Kasumi-1 (cell line): ENCODE results near the gene ETV6.

ENCODE experiments used
- DNase-seq, 2 experiments: peaks; one replicate each; lab custom pipeline; 2025; lab: John Stamatoyannopoulos, UW

Gene ETV6

GRCh38 chr12:11645391-11645790, 4.1 kb upstream of the ETV6 start:
- no peak for DNase-seq

- peak; percentile 78 to 80 for DNase-seq
These were observed 711 bp upstream of the ETV6 start for GRCh38 chr12:11648514-11649412.

- DNase-seq = no peak
These were observed 1.1 kb downstream of the ETV6 start for GRCh38 chr12:11650286-11651281.

GRCh38 chr12:11651381-11651780, 1.9 kb downstream of the ETV6 start:
- no peak for DNase-seq

GRCh38 chr12:11651785-11652184, 2.3 kb downstream of the ETV6 start:
- DNase-seq = peak in 1 of 2 experiments; percentile 9

GRCh38 chr12:11652351-11653040, 3.0 kb downstream of the ETV6 start:
- DNase-seq = peak in 1 of 2 experiments; percentile 29

- peak; percentile 50 to 53 for DNase-seq
These were observed 3.8 kb downstream of the ETV6 start for GRCh38 chr12:11653215-11653753.

GRCh38 chr12:11654338-11654737, 4.9 kb downstream of the ETV6 start:
- no peak for DNase-seq

GRCh38 chr12:11654802-11655201, 5.3 kb downstream of the ETV6 start:
- no peak for DNase-seq

- DNase-seq = no peak
These were observed 6.4 kb downstream of the ETV6 start for GRCh38 chr12:11655842-11656241.

GRCh38 chr12:11656550-11656949, 7.1 kb downstream of the ETV6 start:
- DNase-seq = no peak

- no peak for DNase-seq
These were observed 8.0 kb downstream of the ETV6 start for GRCh38 chr12:11657511-11657910.

GRCh38 chr12:11658791-11659190, 9.3 kb downstream of the ETV6 start:
- DNase-seq = no peak

GRCh38 chr12:11660624-11661023, 11.2 kb downstream of the ETV6 start:
- no peak for DNase-seq

- no peak for DNase-seq
These were observed 12.1 kb downstream of the ETV6 start for GRCh38 chr12:11661491-11662089.

- no peak for DNase-seq
These were observed 12.9 kb downstream of the ETV6 start for GRCh38 chr12:11662369-11662768.

GRCh38 chr12:11663130-11663529, 13.7 kb downstream of the ETV6 start:
- no peak for DNase-seq

GRCh38 chr12:11664101-11664500, 14.6 kb downstream of the ETV6 start:
- DNase-seq = no peak

GRCh38 chr12:11666131-11667050, 16.9 kb downstream of the ETV6 start:
- DNase-seq = peak; percentile 8 to 16

GRCh38 chr12:11667171-11667570, 17.7 kb downstream of the ETV6 start:
- DNase-seq = peak; percentile 35 to 46
